NCI-H1436 treated with DMSO at 0.1 percent for 48 hours (cell line): ENCODE measurements around the gene TDP2.
"Not testable (repeated sequence)": the region's sequence is repeated elsewhere in the genome, so short reads cannot be mapped to it uniquely, and the experiment has no call there.

Experiments
- DNase-seq: peaks from one replicate; lab custom pipeline; 2025; lab: John Stamatoyannopoulos, UW

TDP2 gene

DNA sequence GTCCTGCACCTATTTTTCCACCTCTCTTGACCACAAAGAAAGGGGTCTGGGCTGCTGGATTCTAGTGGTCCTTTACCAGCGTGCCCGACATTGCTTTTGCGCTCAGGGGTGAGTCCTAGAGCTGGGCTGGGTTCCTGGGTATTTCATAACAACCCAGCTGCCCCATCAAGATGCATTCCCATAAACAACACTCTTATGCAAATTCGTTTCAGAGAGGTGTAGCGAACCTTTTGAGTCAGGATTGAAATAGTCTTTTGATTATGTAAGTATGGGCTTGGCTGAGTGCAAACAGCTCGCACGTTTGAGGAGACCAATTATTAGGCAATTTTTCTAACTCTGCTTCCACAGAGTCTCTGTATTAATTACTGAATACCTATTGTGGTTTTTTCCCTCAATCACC lies 13.9 kb upstream of the TDP2 start:
- no peak for DNase-seq

DNA sequence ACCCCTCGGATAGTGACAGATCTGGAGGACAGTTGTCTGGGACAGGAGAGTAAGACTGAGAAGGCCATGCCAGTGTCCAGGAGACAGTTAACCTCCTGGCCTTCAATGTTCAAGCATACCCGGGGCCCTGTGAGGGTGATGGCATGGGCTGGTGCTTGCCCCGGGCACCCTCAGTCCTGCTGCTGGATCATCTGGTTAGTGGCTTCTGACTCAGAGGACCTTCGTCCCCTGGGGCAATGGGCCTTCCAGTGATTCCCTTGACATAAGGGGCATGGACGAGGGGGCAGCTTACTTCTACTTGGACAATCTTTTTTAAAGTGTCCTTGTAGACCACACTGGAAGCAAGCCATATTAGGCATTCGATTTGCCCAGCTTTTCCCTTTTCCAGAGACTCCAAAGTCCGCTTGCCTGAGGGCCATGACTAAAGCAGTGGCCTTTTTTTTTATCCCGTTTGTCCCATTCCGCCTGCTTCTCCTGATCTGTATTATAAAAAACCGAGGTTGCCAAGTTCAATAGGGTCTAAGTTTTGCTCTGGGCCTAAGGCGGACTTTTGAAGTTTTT lies 12.2 kb upstream of the TDP2 start:
- not testable (repeated sequence) for DNase-seq

DNA sequence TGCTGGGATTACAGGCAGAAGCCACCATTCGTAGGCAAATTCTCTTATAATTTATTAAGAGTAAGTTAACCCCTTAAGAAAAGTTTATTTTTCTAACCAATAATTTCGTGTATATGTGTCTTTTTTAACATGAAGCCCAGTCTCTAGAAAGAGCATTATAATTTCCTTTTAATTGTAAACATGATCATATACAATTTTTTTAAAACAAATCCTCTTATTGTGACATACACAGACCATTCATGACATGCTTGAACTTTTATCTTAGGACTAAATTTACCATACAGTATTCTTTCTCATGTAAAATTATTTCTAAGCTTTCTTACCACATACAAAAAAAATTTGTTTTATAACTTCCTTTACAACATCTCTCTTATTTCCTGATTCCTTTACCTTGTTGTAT lies 6.9 kb upstream of the TDP2 start:
- no peak for DNase-seq

DNA sequence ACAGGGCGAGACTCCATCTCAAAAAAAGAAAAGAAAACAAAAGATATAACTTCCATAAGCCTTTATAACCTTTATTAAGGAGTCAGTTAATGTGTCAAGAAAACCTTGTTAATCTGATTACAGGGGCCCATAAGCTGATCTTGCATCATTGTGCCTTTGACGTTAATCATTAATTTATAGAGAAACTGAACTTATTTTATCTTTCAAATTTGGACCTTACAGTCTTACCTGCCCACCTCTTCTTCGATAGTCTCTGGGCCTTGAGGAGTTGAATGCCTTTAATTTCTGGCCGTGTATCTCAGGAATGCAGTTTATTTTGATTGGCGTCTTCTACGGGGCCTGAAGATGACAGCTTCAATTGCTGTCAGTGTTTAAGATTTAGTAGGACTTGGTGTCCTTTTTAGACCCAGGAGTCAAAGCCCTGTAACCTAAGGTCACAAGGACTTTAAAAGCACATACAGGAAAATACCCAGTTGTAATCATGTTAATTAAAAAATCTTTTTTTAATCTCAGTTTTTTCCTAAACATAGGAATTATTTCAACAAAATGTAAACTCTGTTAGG lies 6.0 kb upstream of the TDP2 start:
- no peak for DNase-seq

DNA sequence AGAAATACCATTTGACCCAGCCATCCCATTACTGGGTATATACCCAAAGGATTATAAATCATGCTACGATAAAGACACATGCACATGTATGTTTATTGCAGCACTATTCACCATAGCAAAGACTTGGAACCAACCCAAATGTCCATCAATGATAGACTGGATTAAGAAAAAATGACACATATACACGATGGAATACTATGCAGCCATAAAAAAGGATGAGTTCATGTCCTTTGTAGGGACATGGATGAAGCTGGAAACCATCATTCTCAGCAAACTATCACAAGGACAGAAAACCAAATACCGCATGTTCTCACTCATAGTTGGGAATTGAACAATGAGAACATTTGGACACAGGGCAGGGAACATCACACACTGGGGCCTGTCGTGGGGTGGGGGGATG lies 4.4 kb upstream of the TDP2 start:
- not testable (repeated sequence) for DNase-seq

DNA sequence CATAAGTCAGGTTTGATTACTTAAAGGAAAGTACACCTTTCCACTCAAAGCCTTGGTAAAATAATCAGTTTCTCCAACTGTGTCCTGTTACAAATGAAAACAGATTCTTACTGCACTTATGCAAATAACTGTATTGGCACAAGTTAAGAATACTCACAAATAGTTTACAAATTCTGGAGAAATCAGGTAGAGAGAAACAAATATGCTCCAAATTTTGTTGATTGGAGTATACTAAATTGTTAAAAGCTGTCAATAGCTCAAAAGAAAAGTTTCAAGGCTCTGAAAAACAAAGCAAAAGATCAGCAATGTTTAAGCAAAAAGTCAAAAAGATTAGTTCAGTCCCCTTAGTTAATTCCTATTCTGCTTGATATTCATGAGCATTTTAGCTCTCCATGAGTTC lies 3.8 kb upstream of the TDP2 start:
- DNase-seq, result not testable (repeated sequence)

DNA sequence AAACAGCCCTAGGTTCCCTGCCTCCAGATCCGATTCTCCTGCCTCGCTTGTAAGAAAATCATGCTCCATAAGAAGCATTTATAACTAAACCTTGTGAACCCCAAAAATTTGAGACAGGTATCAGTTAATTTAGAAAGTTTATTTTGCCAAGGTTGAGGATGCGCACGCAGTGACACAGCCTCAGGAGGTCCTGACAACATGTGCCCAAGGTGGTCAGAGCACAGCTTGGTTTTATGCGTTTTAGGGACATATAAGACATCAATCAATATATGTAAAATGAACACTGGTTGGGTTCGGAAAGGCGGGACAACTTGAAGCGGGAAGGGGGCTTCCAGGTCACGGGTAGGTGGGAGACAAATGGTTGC lies 2.3 kb upstream of the TDP2 start:
- no peak for DNase-seq

DNA sequence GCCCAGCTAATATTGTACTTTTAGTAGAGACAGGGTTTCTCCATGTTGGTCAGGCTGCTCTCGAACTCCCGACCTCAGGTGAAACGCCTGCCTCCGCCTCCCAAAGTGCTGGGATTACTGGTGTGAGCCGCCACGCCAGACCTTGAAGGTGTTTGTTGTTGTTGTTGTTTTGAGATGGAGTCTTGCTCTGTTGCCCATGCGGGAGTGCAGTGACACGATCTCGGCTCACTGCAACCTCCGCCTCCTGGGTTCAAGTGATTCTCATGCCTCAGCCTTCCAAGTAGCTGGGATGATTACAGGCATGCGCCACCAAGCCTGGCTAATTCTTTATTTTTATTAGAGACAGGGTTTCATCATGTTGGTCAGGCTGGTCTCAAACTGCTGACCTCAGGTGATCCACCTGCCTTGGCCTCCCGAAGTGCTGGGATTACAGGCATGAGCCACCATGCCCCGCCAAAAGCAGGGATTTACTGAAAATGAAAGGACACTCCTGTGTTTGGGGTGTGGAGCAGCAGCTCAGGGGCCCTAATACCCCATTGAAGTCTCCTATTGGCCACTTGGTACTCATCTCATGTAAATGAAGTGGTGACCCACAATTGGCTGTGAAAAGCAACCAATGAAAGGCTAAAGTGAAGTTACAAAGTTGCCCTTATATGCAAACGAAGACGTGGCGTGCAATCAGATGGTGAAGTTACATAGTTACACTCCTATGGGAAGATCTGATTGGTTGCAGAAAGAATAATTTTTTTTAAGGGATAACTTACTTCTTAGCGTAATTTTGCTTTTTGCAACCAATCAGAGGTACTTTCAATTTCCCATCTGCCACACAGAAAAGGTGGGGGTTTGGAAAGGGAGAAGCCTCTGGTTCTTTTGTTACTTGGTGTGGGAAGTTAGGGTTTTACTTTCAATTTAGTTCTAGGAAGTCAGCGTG lies 1.6 kb upstream of the TDP2 start:
- not testable (repeated sequence) for DNase-seq

DNA sequence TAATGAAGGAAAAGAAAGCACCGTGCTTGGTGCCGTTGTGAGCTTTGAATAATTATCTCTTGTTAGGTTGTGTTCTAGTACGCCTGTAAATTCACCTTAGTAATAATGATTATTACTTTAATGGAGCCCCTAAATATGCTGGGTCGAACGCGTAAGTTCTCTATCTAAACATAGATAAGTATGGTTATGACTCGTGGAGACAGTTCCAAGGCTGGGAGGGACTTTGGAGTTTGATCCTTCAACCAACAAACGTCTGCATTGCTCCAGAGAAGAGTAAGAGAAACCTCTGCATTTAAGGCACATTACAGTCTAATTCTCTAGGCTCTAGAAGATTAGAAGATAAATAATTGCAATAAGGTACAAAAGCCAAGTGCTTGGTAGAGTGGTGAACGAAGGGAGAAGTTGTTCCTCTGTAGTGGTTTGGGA lies 692 bp upstream of the TDP2 start:
- no peak for DNase-seq

DNA sequence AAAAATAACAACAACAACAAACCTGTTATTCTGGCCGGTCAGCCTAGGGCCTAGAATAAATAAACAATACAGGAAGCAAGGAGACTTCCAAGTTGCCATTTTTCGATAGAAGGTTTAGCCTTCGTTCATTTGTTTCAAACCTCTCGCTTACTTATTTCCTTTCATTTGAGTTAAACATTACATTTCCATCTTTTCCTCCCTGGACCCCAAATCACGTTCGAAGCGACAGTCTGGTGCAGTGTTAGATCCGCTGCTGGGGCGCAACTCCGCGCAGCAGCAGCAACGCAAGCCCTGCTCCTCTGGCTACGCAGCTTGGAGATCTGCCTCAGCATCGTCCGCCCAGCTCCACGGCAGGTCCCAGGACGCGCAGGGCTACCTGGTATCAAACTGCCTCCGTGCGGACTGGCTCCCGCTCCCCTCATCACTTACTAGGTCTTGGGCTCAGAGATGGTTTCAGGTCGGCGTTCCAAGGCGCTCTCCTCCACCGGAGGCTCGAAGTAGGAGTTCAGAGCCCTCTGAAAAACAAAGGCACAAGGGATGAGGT lies 530 bp downstream of the TDP2 start:
- no peak for DNase-seq

DNA sequence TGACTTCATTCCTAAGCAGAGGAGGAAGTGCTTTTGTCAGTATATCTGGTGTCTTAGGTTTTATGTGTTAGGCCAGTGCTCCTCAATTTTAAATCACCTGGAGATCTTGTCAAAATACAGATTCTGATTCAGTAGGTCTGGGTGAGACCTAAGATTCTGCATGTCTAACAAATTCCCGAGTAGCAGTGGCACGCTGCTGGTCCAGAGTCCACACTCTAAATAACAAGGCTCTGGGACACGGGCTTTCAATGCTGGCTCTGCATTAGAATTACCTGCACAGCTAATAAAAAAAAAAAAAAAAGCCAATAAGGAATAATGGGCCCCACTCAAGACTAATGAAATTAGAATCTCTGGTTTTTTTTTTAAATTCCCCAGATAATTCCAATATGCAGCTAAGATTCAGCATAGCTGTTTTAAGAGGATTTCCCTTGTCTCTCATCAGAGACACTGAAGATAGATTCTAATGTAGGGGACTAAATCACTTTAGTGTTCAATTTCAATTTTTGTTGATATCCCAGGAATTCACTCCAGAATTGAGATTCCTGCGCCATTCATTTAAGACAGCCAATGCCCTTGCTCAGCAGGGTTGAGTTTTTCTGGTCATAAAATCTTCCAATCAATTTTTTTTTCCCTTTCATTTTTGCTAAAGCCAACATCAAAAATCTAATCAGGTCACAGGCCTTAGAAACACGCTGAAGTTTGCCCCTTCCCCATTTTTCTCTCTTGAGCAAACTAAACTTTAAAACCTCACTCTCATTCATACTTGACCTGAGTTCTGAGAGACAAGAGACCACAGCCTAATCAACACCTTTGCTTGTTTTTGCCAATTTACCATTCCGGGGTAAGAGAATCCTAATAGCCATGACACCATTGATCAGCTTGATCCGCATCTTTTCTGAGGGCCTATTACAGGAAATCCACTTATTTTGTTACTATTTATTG lies 2.4 kb downstream of the TDP2 start:
- DNase-seq, result no peak

DNA sequence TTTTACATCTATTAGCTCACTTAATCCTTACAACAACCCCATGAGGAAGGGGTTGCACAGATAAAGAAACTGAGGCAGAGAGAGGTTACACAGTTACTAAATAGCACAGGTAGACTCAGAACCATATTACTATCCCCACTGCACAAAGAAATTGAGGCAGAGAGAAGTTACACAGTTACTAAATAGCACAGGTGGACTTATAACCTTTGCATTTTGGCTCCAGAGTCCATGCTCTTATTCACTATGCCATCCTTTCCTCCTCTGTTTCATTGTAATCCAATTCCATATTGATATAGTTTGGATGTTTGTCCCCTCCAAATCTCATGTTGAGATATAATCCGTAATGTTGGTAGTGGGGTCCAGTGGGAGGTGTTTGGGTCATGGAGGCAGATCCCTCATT lies 3.5 kb downstream of the TDP2 start:
- DNase-seq, result no peak

DNA sequence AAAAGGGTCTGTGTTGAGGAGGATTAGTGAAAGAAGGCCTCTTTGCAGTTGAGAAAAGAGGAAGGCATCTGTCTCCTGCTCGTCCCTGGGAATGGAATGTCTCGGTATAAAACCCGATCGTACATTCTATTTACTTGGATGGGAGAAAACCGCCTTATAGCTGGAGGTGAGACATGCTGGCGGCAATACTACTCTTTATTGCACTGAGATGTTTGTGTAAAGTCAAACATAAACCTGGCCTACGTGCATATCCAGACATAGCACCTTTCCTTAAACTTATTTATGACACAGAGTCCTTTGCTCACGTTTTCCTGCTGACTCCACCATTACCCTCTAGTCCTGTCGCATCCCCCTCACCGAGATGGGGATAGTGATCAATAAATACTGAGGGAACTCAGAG lies 4.5 kb downstream of the TDP2 start:
- no peak for DNase-seq

DNA sequence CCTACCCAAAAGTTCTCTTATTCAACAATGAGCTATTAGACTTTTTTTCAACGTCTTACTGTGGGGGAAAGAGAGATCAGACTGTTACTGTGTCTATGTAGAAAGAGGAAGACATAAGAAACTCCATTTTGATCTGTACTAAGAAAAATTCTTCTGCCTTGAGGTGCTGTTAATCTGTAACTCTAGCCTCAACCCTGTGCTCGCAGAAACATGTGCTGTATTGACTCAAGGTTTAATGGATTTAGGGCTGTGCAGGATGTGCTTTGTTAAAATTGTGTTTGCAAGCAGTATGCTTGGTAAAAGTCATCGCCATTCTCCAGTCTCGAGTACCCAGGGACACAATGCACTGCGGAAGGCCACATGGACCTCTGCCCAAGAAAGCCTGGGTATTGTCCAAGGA lies 4.9 kb downstream of the TDP2 start:
- not testable (repeated sequence) for DNase-seq

DNA sequence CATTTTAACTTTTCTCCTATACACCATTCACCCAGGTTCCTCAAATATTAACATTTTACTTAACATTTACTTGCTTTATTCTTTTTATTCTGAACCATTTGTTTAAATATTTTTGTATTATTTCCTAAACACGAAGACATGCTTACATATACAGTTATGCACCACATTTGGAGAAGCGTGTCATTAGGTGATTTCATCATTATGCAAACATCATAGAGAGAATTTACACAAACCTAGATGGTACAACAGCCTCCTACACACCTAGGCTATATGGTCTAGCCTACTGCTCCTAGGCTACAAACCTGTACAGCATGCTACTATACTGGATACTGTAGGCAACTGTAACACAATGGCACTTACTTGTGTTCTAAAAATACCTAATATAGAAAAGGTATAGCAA lies 6.6 kb downstream of the TDP2 start:
- no peak for DNase-seq

DNA sequence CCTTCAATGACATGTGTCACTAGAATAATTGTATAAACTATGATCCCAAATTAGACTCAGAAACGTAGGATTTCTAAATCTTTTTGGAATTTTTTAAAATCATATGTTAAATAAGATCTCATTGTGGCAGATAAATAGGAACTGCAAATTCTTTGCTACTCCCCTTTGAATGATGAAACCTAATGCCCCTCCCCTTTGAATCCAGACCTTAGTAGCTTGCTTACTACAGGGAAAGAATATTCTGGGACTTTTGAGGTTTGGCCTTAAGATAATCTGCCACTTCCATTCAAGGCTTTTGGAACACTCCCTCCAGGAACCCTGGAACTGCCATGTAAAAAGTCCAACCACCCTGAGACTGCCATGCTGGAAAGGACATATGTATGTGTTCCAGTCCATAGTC lies 7.1 kb downstream of the TDP2 start:
- no peak for DNase-seq

DNA sequence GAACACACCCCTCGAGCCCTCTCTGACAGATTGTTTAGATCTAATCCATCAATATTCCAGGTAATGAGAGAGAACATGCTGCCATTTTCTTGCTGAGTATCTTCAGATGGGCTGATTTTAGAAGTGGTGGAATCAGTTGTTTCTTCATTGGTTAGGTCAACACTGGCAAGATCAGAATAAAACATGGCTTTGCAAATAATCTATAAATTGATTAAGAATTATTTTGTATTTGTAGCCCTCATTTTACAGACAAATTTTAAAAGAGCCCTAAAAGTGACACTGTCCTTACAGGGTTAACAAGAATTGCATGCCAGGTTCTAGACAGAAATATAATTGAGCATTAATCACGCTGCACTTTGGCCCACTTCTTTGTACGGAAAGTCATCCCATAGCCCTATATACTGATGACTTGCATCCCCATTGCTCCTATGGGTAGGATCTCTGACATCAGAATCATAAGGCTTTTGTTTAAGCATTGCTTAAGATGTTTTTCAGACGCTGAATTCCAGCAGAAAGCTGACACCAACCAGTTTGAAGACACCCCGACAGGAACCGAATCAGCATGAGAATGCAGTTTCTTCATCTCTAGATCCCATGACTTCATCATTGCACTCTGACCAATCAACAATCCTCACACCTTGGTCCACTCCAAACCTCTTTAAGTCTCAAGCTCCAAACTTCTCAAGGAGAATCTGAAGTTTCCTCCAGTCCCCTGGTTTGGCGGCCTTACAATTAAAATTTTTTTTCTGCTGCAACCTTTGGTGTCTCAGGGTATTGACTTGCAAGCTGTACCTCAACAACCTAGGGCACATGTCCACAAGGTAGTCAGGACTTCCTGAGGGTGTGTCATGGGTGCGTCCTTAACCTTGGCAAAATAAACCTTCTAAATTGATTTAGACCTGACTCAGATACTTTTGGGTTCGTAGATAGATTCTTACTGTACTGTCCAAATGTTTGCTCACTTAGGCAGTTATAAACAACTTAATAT lies 7.8 kb downstream of the TDP2 start:
- no peak for DNase-seq

DNA sequence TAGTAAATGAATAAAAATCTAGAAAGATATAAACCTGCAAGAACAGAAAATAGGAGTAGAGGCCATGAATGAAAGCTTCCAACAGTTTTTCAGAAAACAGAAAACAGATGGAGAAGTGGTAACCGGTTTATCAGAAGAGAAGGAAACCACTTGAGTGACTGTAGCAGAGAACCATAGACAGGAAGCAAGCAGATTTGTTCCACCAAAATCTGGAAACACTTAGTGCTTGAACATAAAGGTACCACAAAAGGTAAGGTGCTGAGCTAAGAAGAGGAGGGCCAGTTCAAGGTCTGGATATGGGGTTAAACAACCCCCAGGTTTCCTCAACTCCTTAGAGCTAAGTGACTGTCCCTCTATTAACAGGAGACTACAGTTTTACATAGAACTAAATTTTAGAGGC lies 11.5 kb downstream of the TDP2 start:
- no peak for DNase-seq

DNA sequence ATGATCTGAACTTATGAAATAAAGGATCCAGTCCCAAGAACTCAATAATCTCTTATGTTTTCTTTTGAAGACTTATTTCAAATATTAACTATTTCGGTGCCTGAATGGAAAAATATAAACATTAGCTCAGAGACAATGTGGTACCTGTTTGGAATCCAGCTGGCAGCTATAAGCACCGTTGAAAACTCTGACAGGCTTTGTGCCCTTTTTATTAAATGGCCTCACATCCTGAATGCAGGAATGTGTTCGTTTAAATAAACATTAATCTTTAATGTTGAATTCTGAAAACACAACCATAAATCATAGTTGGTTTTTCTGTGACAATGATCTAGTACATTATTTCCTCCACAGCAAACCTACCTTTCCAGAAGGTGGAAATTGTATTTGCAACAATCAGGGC lies 16.3 kb downstream of the TDP2 start:
- DNase-seq, result no peak

DNA sequence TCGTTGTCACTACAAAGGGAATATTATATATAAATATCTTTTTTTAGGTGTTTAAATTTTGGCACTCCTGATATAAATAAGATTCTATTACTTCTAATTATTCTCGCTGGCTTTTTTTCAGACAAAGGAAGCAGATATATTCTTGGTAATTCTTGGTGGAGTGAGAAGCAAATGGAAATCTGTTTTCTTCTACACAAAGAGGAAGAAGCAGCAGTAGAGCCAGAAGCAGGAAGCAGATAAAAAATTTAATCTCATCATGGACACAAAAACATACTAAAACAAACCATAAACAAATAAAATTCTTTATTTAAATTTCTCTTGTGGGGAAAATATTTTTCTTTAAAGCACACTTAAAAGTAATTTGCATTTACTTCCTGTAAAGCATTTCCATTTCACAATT lies 17.0 kb downstream of the TDP2 start:
- DNase-seq, result no peak

DNA sequence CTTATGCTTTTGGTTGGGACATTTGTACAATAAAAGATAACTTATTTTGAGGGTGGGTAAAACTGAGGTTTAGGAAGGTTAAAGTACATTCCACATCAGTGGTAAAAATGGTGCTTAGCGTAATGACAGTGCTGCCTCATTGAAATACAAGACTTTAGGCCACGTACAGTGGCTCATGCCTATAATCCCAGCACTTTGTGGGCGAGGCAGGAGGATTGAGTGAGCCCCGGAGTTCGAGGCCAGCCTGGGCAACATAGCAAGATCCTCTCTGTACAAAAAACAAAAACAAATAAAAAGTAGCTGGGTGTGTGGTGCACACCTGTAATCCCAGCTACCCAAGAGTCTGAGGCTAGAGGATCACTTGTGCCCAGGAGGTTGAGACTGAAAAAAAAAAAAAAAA lies 18.4 kb downstream of the TDP2 start:
- no peak for DNase-seq
